Measurements from ENCODE around the gene NAALADL2. TPM values are rescaled to one million over a fixed set of nuclear protein-coding genes. Genes with fewer than 3 reads are reported as not detected.

The NAALADL2 gene
- total and polyA plus RNA-seq, 2 donors (not counting 1 experiment from before 2014, with no cell fraction given), result not detected

GRCh38 chr3:175430983-175431773 is 572.0 kb downstream of the NAALADL2 start:
- Mint-ChIP-seq H3K27ac (no peak overlapping the region), H3K4me3 (no peak overlapping the region), H3K4me1 (no peaks in the 10 kb centered on the region), H3K27me3 (no peaks in the 10 kb centered on the region), H3K9me3 (ENCODE audit: insufficient read depth) (no peaks in the 10 kb centered on the region)
- no peak overlapping the region for H3K9ac ChIP-seq (ENCODE audit: low read length)
- no peaks in the 10 kb centered on the region for H4K20me1 ChIP-seq (ENCODE audit: control insufficient read depth, insufficient read depth, low read length, poor library complexity, severe bottlenecking)
- ATAC-seq (ENCODE audit: low read depth) (no peak), DNase-seq (no peak)
- CTCF ChIA-PET, result no interaction called here
- H3K27ac ChIP-seq (ENCODE audit: low read length in 2 of 2), result no peak overlapping the region
- POLR2A ChIA-PET, result no interaction called here
- intact Hi-C loops (cut with micrococcal nuclease), result no loop called here
- no peak for TF ChIP-seq CTCF (IDR thresholded peaks at IDR 0.05)
- no peak for TF ChIP-seq EZH2 (IDR thresholded peaks at IDR 0.05; ENCODE audit: borderline replicate concordance, insufficient read depth, low read depth, low read length, poor library complexity, severe bottlenecking)
- H2AFZ ChIP-seq (ENCODE audit: insufficient read depth, low read depth, low read length, poor library complexity, severe bottlenecking), result no peak overlapping the region
- H3K79me2 ChIP-seq (ENCODE audit: control insufficient read depth, insufficient read depth, low read length), result no peaks in the 10 kb centered on the region
- no peaks in the 10 kb centered on the region for H3K36me3 ChIP-seq (replicated peaks in 1 of 2; ENCODE audit: control extremely low read depth in 1 of 2, control insufficient read depth in 1 of 2, extremely low read depth in 1 of 2, insufficient read depth in 2 of 2, low read length in 1 of 2)
- no peak overlapping the region for H3K4me3 ChIP-seq (ENCODE audit: control extremely low read depth in 1 of 5, extremely low read depth in 1 of 5, insufficient read depth in 1 of 5, low read depth in 2 of 5, low read length in 4 of 5)
- no peaks in the 10 kb centered on the region for H3K4me1 ChIP-seq (ENCODE audit: control insufficient read depth in 2 of 2, insufficient read depth in 2 of 2, low read length in 2 of 2)
- WGBS (ENCODE audit: insufficient coverage), result 58% methylated on average over 4 of the region's 8 CpGs
- H3K27me3 ChIP-seq (replicated peaks in 1 of 4; ENCODE audit: control extremely low read depth in 1 of 4, control insufficient read depth in 3 of 4, insufficient read depth in 4 of 4, low read length in 3 of 4), result no peaks in the 10 kb centered on the region
- H3K9me3 ChIP-seq (ENCODE audit: control extremely low read depth in 1 of 3, control insufficient read depth in 2 of 3, insufficient read depth in 1 of 3, low read length in 2 of 3), result peaks cover 0 to 5% (median 0%) of the 10 kb centered on the region in 3 donors
- no peak overlapping the region for H3K4me2 ChIP-seq (replicated peaks; ENCODE audit: low read depth, low read length, poor library complexity, severe bottlenecking)

- peaks cover 0 to 5% (median 0%) of the 10 kb centered on the region in 3 donors for H3K9me3 ChIP-seq (ENCODE audit: control extremely low read depth in 1 of 3, control insufficient read depth in 2 of 3, insufficient read depth in 1 of 3, low read length in 2 of 3)
- H3K4me2 ChIP-seq (replicated peaks; ENCODE audit: low read depth, low read length, poor library complexity, severe bottlenecking), result no peak overlapping the region
- no peak for TF ChIP-seq EZH2 (IDR thresholded peaks at IDR 0.05; ENCODE audit: borderline replicate concordance, insufficient read depth, low read depth, low read length, poor library complexity, severe bottlenecking)
- TF ChIP-seq CTCF (IDR thresholded peaks at IDR 0.05), result no peak
- H3K27me3 ChIP-seq (replicated peaks in 1 of 4; ENCODE audit: control extremely low read depth in 1 of 4, control insufficient read depth in 3 of 4, insufficient read depth in 4 of 4, low read length in 3 of 4), result no peaks in the 10 kb centered on the region
- no peaks in the 10 kb centered on the region for H3K4me1 Mint-ChIP-seq
- CTCF ChIA-PET, result no interaction called here
- H3K79me2 ChIP-seq (ENCODE audit: control insufficient read depth, insufficient read depth, low read length), result no peaks in the 10 kb centered on the region
- no peak overlapping the region for H3K27ac ChIP-seq (ENCODE audit: low read length in 2 of 2)
- no peak overlapping the region for H3K4me3 Mint-ChIP-seq
- POLR2A ChIA-PET, result no interaction called here
- H3K27ac Mint-ChIP-seq, result no peak overlapping the region
- H4K20me1 ChIP-seq (ENCODE audit: control insufficient read depth, insufficient read depth, low read length, poor library complexity, severe bottlenecking), result no peaks in the 10 kb centered on the region
- whole genome bisulfite sequencing (ENCODE audit: insufficient coverage), result 88% methylated on average over 1 of the region's 4 CpGs
- no peaks in the 10 kb centered on the region for H3K36me3 ChIP-seq (replicated peaks in 1 of 2; ENCODE audit: control extremely low read depth in 1 of 2, control insufficient read depth in 1 of 2, extremely low read depth in 1 of 2, insufficient read depth in 2 of 2, low read length in 1 of 2)
- intact Hi-C loops (cut with micrococcal nuclease), result no loop called here
- no peak overlapping the region for H2AFZ ChIP-seq (ENCODE audit: insufficient read depth, low read depth, low read length, poor library complexity, severe bottlenecking)
- no peak overlapping the region for H3K4me3 ChIP-seq (ENCODE audit: control extremely low read depth in 1 of 5, extremely low read depth in 1 of 5, insufficient read depth in 1 of 5, low read depth in 2 of 5, low read length in 4 of 5)
- H3K9me3 Mint-ChIP-seq (ENCODE audit: insufficient read depth), result no peaks in the 10 kb centered on the region
- ATAC-seq (ENCODE audit: low read depth) (no peak), DNase-seq (no peak)
- H3K4me1 ChIP-seq (ENCODE audit: control insufficient read depth in 2 of 2, insufficient read depth in 2 of 2, low read length in 2 of 2), result no peaks in the 10 kb centered on the region
- no peaks in the 10 kb centered on the region for H3K27me3 Mint-ChIP-seq
- no peak overlapping the region for H3K9ac ChIP-seq (ENCODE audit: low read length)
These were observed 573.4 kb downstream of the NAALADL2 start for GRCh38 chr3:175432376-175433025.

All from B cell (primary cell).